HEK293 (cell line): ENCODE data around the gene CLTCL1.

Source experiments
- CTCF ChIA-PET: fragments of 350-600 bp; formaldehyde crosslinking; extraction: SDS; loops from one replicate; lab custom pipeline; 2021; ENCODE audit warnings: antibody characterized with exemption; lab: Yijun Ruan, JAX
- POLR2A ChIA-PET: fragments of 300-600 bp; formaldehyde crosslinking; extraction: SDS; loops from one replicate; lab custom pipeline; 2020; ENCODE audit warnings: antibody characterized with exemption, inconsistent platforms; lab: Yijun Ruan, JAX
- H3K27ac ChIP-seq: fragments of 200-500 bp; sonication (Bioruptor generic); 2 replicates; pipeline ENCODE4 v1.5.1; 2014; ENCODE audit warnings: low read depth, low read length, control low read depth, inconsistent platforms; ENCODE audit errors: extremely low read depth
- H3K36me3 ChIP-seq, 2 experiments: fragments of 200-500 bp in 1 of 2; sonication (Bioruptor generic) in 1 of 2; 1 replicate in 1 of 2; 2 replicates in 1 of 2; pipeline ENCODE4 v1.5.1; 2014 to 2017; ENCODE audit warnings: inconsistent platforms in 2 of 2, low read length in 2 of 2; ENCODE audit not compliant: control insufficient read depth in 2 of 2, insufficient read depth in 1 of 2
- H3K4me1 ChIP-seq: fragments of 200-500 bp; sonication (Bioruptor generic); 2 replicates; pipeline ENCODE4 v1.5.1; 2014; ENCODE audit warnings: mild to moderate bottlenecking, low read length, inconsistent platforms; ENCODE audit not compliant: control insufficient read depth, insufficient read depth
- H3K4me3 ChIP-seq: 2 replicates; pipeline ENCODE4 v1.5.1; 2011; ENCODE audit warnings: low read depth, mild to moderate bottlenecking, control low read depth, low read length, moderate library complexity
- H3K9me3 ChIP-seq: fragments of 200-500 bp; sonication (Bioruptor generic); 2 replicates; pipeline ENCODE4 v1.5.1; 2014; ENCODE audit warnings: low read depth, low read length, inconsistent platforms; ENCODE audit not compliant: control insufficient read depth, insufficient read depth
- ATF2 ChIP-seq: fragments of 450-650 bp; formaldehyde crosslinking; IDR thresholded peaks from 2 replicates; pipeline ENCODE4 v1.5.1; 2016; ENCODE audit warnings: missing biosample characterization, missing genetic modification characterization, low read depth
- IKZF3 ChIP-seq: fragments of 450-650 bp; IDR thresholded peaks from 2 replicates; pipeline ENCODE4 v1.5.0; 2018; ENCODE audit warnings: missing biosample characterization, mild to moderate bottlenecking, missing genetic modification characterization, moderate library complexity
- MEIS1 ChIP-seq: sonication (generic); formaldehyde crosslinking; IDR thresholded peaks from 2 replicates; pipeline ENCODE4 v1.8.1; 2022; ENCODE audit warnings: missing genetic modification reagents, mild to moderate bottlenecking, borderline replicate concordance
- PRDM6 ChIP-seq: fragments of 450-650 bp; formaldehyde crosslinking; IDR thresholded peaks from 2 replicates; pipeline ENCODE4 v1.5.1; 2017; ENCODE audit warnings: missing biosample characterization, missing genetic modification characterization
- ZBTB17 ChIP-seq: fragments of 450-650 bp; formaldehyde crosslinking; IDR thresholded peaks from 2 replicates; pipeline ENCODE4 v1.5.1; 2016; ENCODE audit warnings: missing biosample characterization, missing genetic modification characterization
- ZNF121 ChIP-seq: fragments of 450-650 bp; formaldehyde crosslinking; IDR thresholded peaks from 2 replicates; pipeline ENCODE4 v1.5.1; 2016; ENCODE audit warnings: missing biosample characterization, missing genetic modification characterization
- ZNF169 ChIP-seq: fragments of 450-650 bp; formaldehyde crosslinking; IDR thresholded peaks from 2 replicates; pipeline ENCODE4 v1.5.1; 2016; ENCODE audit warnings: missing biosample characterization, missing genetic modification characterization
- ZNF280C ChIP-seq: fragments of 450-650 bp; formaldehyde crosslinking; IDR thresholded peaks from 2 replicates; pipeline ENCODE4 v1.5.1; 2016; ENCODE audit warnings: missing biosample characterization, missing genetic modification characterization
- ZNF311 ChIP-seq: fragments of 450-650 bp; formaldehyde crosslinking; IDR thresholded peaks from 2 replicates; pipeline ENCODE4 v1.5.1; 2017; ENCODE audit warnings: missing biosample characterization, missing genetic modification characterization, borderline replicate concordance
- ZNF366 ChIP-seq: fragments of 450-650 bp; formaldehyde crosslinking; conservative IDR thresholded peaks from 2 replicates; pipeline ENCODE4 v1.5.1; 2016; ENCODE audit warnings: missing biosample characterization, missing genetic modification characterization
- ZNF37A ChIP-seq: fragments of 450-650 bp; IDR thresholded peaks from 2 replicates; pipeline ENCODE4 v1.5.1; 2018; ENCODE audit warnings: missing biosample characterization, missing genetic modification characterization
- ZNF555 ChIP-seq: fragments of 450-650 bp; formaldehyde crosslinking; conservative IDR thresholded peaks from 2 replicates; pipeline ENCODE4 v1.5.1; 2017; ENCODE audit warnings: missing biosample characterization, mild to moderate bottlenecking, missing genetic modification characterization, inconsistent platforms
- ZNF624 ChIP-seq: fragments of 450-650 bp; formaldehyde crosslinking; IDR thresholded peaks from 2 replicates; pipeline ENCODE4 v1.5.1; 2017; ENCODE audit warnings: missing biosample characterization, missing genetic modification characterization
- ZNF626 ChIP-seq: fragments of 450-650 bp; sonication (Bioruptor Pico); formaldehyde crosslinking; IDR thresholded peaks from 2 replicates; pipeline ENCODE4 v1.5.1; 2018; ENCODE audit warnings: missing biosample characterization, missing genetic modification characterization, inconsistent platforms
- ZNF654 ChIP-seq: fragments of 450-650 bp; formaldehyde crosslinking; IDR thresholded peaks from 2 replicates; pipeline ENCODE4 v1.5.1; 2016; ENCODE audit warnings: low read depth, missing biosample characterization, missing genetic modification characterization
- ZNF707 ChIP-seq: fragments of 450-650 bp; formaldehyde crosslinking; IDR thresholded peaks from 2 replicates; pipeline ENCODE4 v1.5.1; 2016; ENCODE audit warnings: missing biosample characterization, missing genetic modification characterization
- ZNF791 ChIP-seq: fragments of 450-650 bp; formaldehyde crosslinking; IDR thresholded peaks from 2 replicates; pipeline ENCODE4 v1.5.1; 2016; ENCODE audit warnings: missing biosample characterization, missing genetic modification characterization
- ZSCAN18 ChIP-seq: fragments of 450-650 bp; formaldehyde crosslinking; IDR thresholded peaks from 2 replicates; pipeline ENCODE4 v1.5.1; 2016; ENCODE audit warnings: missing biosample characterization, missing genetic modification characterization

Gene CLTCL1

GRCh38 chr22:19201130-19201868, 90.2 kb downstream of the CLTCL1 start:
- Histone ChIP-seq H3K4me1 (no peaks in the 10 kb centered on the region), H3K36me3 (peaks cover 3 to 22% of the 10 kb centered on the region in 2 experiments; a peak in 2 of 3 replicates), H3K4me3 (no peak overlapping the region), H3K9me3 (no peaks in the 10 kb centered on the region), H3K27ac (no peak overlapping the region)
- ChIA-PET CTCF (no interaction called here), POLR2A (interaction anchor here (0.7 kb wide), 1 partner anchor 61 kb away, joined by 3 read pairs; no protein-coding TSS in a partner anchor)
- no peak for TF ChIP-seq ZBTB17 (tag by site-specific recombination)
- no peak for TF ChIP-seq ZNF626
- TF ChIP-seq ZNF169 (tag by site-specific recombination) = no peak
- TF ChIP-seq PRDM6 (tag by site-specific recombination) = no peak
- TF ChIP-seq MEIS1 = no peak
- TF ChIP-seq ZNF707 (tag by site-specific recombination) = no peak

GRCh38 chr22:19199479-19199878, 92.0 kb downstream of the CLTCL1 start:
- Histone ChIP-seq H3K4me3 (no peak overlapping the region), H3K27ac (no peak overlapping the region), H3K36me3 (peaks cover 0 to 40% of the 10 kb centered on the region in 2 experiments; a peak in 1 of 3 replicates), H3K9me3 (no peaks in the 10 kb centered on the region), H3K4me1 (no peaks in the 10 kb centered on the region)
- ChIA-PET CTCF (interaction anchor here (0.7 kb wide), 1 partner anchor 20 kb away, joined by 3 read pairs; no protein-coding TSS in a partner anchor), POLR2A (no interaction called here)
- TF ChIP-seq ATF2 (tag by site-specific recombination) = no peak
- TF ChIP-seq ZNF555 (tag by site-specific recombination) = no peak
- TF ChIP-seq ZNF791 (tag by site-specific recombination) = no peak
- no peak for TF ChIP-seq ZNF624 (tag by site-specific recombination)
- TF ChIP-seq ZNF121 (tag by site-specific recombination) = no peak
- no peak for TF ChIP-seq IKZF3 (tag by site-specific recombination)
- no peak for TF ChIP-seq ZNF280C (tag by site-specific recombination)
- TF ChIP-seq ZSCAN18 (tag by site-specific recombination) = no peak
- no peak for TF ChIP-seq ZNF311 (tag by site-specific recombination)
- no peak for TF ChIP-seq ZNF366 (tag by site-specific recombination)
- TF ChIP-seq ZNF654 (tag by site-specific recombination) = no peak
- no peak for TF ChIP-seq ZNF37A (tag by site-specific recombination)
